Measurements from ENCODE around the gene VRK3. TPM values are rescaled to one million over a fixed set of nuclear protein-coding genes. Genes with fewer than 3 reads are reported as not detected.
"Not testable (repeated sequence)": the region's sequence is repeated elsewhere in the genome, so short reads cannot be mapped to it uniquely, and the experiment has no call there.

Gene VRK3, protein sequence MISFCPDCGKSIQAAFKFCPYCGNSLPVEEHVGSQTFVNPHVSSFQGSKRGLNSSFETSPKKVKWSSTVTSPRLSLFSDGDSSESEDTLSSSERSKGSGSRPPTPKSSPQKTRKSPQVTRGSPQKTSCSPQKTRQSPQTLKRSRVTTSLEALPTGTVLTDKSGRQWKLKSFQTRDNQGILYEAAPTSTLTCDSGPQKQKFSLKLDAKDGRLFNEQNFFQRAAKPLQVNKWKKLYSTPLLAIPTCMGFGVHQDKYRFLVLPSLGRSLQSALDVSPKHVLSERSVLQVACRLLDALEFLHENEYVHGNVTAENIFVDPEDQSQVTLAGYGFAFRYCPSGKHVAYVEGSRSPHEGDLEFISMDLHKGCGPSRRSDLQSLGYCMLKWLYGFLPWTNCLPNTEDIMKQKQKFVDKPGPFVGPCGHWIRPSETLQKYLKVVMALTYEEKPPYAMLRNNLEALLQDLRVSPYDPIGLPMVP
- total RNA-seq (2022), result 44.2 and 46.3 TPM in 2 replicates
- percentile 62 among the genes with signal in this experiment for Bru-seq, nascent RNA
- BruChase-seq, experiment 1, labeled RNA remaining after a 2-hour chase, result percentile 61 among the genes with signal in this experiment
- BruChase-seq, experiment 2, labeled RNA remaining after a 6-hour chase, result percentile 60 among the genes with signal in this experiment
- long read RNA-seq, transcript VRK3-217 (15 exons, 2,126 nt), result major isoform, 38 of 95 reads
- long read RNA-seq, transcript VRK3-201 (15 exons, 1,938 nt), result minor isoform, 8 of 95 reads
- long read RNA-seq, partial matches to known transcripts, result 30 of 95 reads
- long read RNA-seq, other reads (novel, unspliced or antisense), result 11 of 95 reads

DNA sequence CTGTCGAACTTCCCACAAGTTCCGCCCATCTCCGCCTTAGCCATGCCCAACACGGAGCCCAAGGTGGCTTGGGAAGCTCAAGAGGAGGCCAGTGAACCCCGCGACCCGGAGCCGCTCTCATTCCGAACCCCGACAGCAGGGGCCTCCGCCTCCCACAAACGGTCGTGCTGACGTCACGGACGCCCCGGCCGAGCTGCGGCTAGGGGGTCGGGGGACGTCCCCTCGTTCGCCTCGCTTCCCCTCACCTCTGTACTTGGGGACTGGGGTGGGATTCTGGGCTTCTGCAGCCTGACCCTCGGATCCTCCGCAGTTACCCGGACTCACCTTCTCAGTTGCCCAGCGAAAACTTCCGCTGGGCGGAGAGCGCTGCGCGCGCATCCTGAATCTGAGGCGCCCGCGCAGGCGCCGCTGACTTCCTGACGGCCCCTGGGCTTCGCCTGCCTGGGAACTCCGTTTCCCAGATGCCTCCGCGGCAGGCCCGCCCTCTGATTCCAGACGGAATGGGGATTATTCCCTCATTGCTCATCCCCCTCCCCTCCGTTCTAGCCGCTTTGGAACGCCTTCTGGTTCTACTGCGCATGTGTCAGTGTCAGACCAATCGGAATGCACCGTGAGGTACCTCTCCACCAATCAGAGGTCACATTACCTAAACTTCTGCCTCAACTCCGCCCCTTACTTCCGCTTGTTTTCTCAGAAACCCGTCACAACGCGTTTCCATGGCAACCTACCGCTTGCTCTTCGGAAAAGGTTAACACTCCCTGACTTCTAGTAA, at the start of gene VRK3:
Gene VRK3, minus strand, starts transcription at position 351 of the 772 bp plus-strand sequence. CDS start 9,210 bp downstream, outside the sequence.
- POLR2A ChIA-PET, result interaction anchor here (0.6 to 1.0 kb wide), 2 partner anchors 96 to 114 kb away, joined by 3 to 5 read pairs; partner anchors contain the start of gene ATF5
- no peaks in the 10 kb centered on the region for H3K27me3 ChIP-seq (replicated peaks; ENCODE audit: control insufficient read depth, insufficient read depth, low read length)
- H3K36me3 Mint-ChIP-seq (ENCODE audit: insufficient read depth, unreplicated experiment), result peaks cover 37% of the 10 kb centered on the region
- H3K4me3 ChIP-seq (ENCODE audit: low read depth, low read length), result peak within 1 kb of the TSS; percentile 100
- no peaks in the 10 kb centered on the region for H3K9me3 Mint-ChIP-seq (ENCODE audit: unreplicated experiment)
- no TSS peak for BruUV-seq (replicated peaks)
- H3K9me3 ChIP-seq, result no peaks in the 10 kb centered on the region
- peak within 1 kb of the TSS; percentile 99 for H3K27ac Mint-ChIP-seq (ENCODE audit: unreplicated experiment)
- DNase-seq, result peak; percentile 99 to 100
- no peaks in the 10 kb centered on the region for H3K4me1 ChIP-seq
- TF ChIP-seq, protein P1, sequence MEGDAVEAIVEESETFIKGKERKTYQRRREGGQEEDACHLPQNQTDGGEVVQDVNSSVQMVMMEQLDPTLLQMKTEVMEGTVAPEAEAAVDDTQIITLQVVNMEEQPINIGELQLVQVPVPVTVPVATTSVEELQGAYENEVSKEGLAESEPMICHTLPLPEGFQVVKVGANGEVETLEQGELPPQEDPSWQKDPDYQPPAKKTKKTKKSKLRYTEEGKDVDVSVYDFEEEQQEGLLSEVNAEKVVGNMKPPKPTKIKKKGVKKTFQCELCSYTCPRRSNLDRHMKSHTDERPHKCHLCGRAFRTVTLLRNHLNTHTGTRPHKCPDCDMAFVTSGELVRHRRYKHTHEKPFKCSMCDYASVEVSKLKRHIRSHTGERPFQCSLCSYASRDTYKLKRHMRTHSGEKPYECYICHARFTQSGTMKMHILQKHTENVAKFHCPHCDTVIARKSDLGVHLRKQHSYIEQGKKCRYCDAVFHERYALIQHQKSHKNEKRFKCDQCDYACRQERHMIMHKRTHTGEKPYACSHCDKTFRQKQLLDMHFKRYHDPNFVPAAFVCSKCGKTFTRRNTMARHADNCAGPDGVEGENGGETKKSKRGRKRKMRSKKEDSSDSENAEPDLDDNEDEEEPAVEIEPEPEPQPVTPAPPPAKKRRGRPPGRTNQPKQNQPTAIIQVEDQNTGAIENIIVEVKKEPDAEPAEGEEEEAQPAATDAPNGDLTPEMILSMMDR (IDR thresholded peaks at IDR 0.05; ENCODE audit: insufficient read depth in 1 of 2, low read depth in 1 of 2, low read length in 1 of 2, severe bottlenecking in 1 of 2, unreplicated experiment in 1 of 2), result peak in 1 of 2 experiments; percentile 16
- H3K4me3 Mint-ChIP-seq (ENCODE audit: unreplicated experiment), result peak within 1 kb of the TSS; percentile 94
- no peaks in the 10 kb centered on the region for H3K27me3 Mint-ChIP-seq (ENCODE audit: insufficient read depth, unreplicated experiment)
- no peaks in the 10 kb centered on the region for H3K36me3 ChIP-seq (ENCODE audit: control insufficient read depth, insufficient read depth, low read length)
- intact Hi-C loops (cut with micrococcal nuclease; ENCODE audit: unreplicated experiment), result loop anchor here (2.0 kb wide), 1 partner anchor 26 kb away; no protein-coding TSS in a partner anchor
- H3K4me1 Mint-ChIP-seq (ENCODE audit: low read depth, unreplicated experiment), result peaks cover 6% of the 10 kb centered on the region
- CTCF ChIA-PET, result interaction anchor here (0.8 kb wide), 1 partner anchor 24 kb away, joined by 4 read pairs; no protein-coding TSS in a partner anchor

DNA sequence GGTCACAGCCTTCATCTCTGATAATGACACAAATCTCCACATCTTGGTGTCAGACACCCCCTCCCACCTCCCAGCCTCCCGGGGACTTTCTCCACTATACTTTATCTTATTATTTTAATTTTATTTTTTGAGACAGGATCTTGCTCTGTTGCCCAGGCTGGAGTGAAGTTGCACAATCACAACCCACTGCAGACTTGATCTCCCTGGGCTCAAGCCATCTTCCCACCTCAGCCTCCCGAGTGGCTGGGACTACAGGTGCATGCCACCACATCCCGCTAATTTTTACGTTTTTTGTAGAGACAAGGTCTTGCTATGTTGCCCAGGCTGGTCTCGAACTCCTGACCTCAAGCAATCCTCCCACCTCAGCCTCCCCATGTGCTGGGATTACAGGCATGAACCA, 43.2 kb upstream of the VRK3 start:
- H3K4me3 ChIP-seq (ENCODE audit: low read depth, low read length); H3K27me3 Mint-ChIP-seq (ENCODE audit: insufficient read depth, unreplicated experiment); H3K36me3 Mint-ChIP-seq (ENCODE audit: insufficient read depth, unreplicated experiment); H3K4me3 Mint-ChIP-seq (ENCODE audit: unreplicated experiment); H3K27ac Mint-ChIP-seq (ENCODE audit: unreplicated experiment); intact Hi-C loops (cut with micrococcal nuclease; ENCODE audit: unreplicated experiment); H3K36me3 ChIP-seq (ENCODE audit: control insufficient read depth, insufficient read depth, low read length); H3K4me1 Mint-ChIP-seq (ENCODE audit: low read depth, unreplicated experiment); H3K27me3 ChIP-seq (replicated peaks; ENCODE audit: control insufficient read depth, insufficient read depth, low read length); H3K9me3 Mint-ChIP-seq (ENCODE audit: unreplicated experiment); POLR2A ChIA-PET; H3K4me1 ChIP-seq; BruUV-seq (replicated peaks); DNase-seq; H3K9me3 ChIP-seq: not testable (repeated sequence)
- CTCF ChIA-PET, result interaction anchor here (0.7 kb wide), 1 partner anchor 59 kb away, joined by 6 read pairs; no protein-coding TSS in a partner anchor

DNA sequence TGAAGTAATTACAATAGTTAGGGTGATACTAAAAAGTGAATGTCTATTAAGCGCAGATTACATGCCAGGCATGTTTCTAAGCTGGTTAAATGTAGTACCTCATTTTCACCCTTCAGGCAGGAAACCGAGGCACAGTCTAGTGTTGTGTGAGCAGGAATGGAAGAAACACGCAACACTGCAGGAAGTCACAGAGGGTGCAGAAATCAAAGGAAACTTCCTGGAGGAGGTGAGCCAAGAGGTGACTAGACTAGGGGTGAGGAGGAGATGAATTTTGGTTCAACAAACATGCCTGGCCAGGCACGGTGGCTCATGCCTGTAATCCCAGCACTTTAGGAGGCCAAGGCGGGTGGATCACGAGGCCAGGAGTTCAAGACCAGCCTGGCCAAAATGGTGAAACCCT, 42.4 kb upstream of the VRK3 start:
- TF ChIP-seq, protein P1 (IDR thresholded peaks at IDR 0.05; ENCODE audit: insufficient read depth in 1 of 2, low read depth in 1 of 2, low read length in 1 of 2, severe bottlenecking in 1 of 2, unreplicated experiment in 1 of 2), result no peak

More for the DNA sequence above, 42.4 kb upstream of the VRK3 start:
- Mint-ChIP-seq H3K4me3 (ENCODE audit: unreplicated experiment) (no peak overlapping the region), H3K9me3 (ENCODE audit: unreplicated experiment) (no peaks in the 10 kb centered on the region), H3K36me3 (ENCODE audit: insufficient read depth, unreplicated experiment) (no peaks in the 10 kb centered on the region), H3K27ac (ENCODE audit: unreplicated experiment) (no peak overlapping the region), H3K27me3 (ENCODE audit: insufficient read depth, unreplicated experiment) (peaks cover 5% of the 10 kb centered on the region), H3K4me1 (ENCODE audit: low read depth, unreplicated experiment) (no peaks in the 10 kb centered on the region)
- no peak for DNase-seq
- Histone ChIP-seq H3K4me1 (no peaks in the 10 kb centered on the region), H3K4me3 (ENCODE audit: low read depth, low read length) (no peak overlapping the region), H3K36me3 (ENCODE audit: control insufficient read depth, insufficient read depth, low read length) (no peaks in the 10 kb centered on the region), H3K27me3 (replicated peaks; ENCODE audit: control insufficient read depth, insufficient read depth, low read length) (no peaks in the 10 kb centered on the region), H3K9me3 (no peaks in the 10 kb centered on the region)
- BruUV-seq (replicated peaks), result no TSS peak
- CTCF ChIA-PET, result no interaction called here
- POLR2A ChIA-PET, result no interaction called here
- intact Hi-C loops (cut with micrococcal nuclease; ENCODE audit: unreplicated experiment), result no loop called here

Measured in Caco-2 (cell line).